CD4-positive, CD25-positive, alpha-beta regulatory T cell (primary cell): ENCODE results near the gene MICAL2. TPM values are rescaled to one million over a fixed set of nuclear protein-coding genes. Genes with fewer than 3 reads are reported as not detected.

Experiments
- ATAC-seq, 2 donors: fragments of 150-1000 bp; cut with Tn5 transposase; one replicate each; pipeline ENCODE4 v1.10.0; 2021; ENCODE audit warnings: low read depth in 2 of 2, moderate number of reproducible peaks in 2 of 2, moderate library complexity in 1 of 2
- DNase-seq, 3 donors: peaks; one replicate each; pipeline versions ENCODE4 v3.0.0 to v3.0.0-alpha.2; 2012 to 2022; ENCODE audit warnings: mixed read lengths in 1 of 3
- H3K27ac ChIP-seq: one replicate; pipeline ENCODE4 v1.7.0; 2013; ENCODE audit warnings: mild to moderate bottlenecking, low read length; ENCODE audit not compliant: insufficient read depth, poor library complexity, severe bottlenecking
- H3K27me3 ChIP-seq: one replicate; pipeline ENCODE4 v1.7.0; 2013; ENCODE audit warnings: low read length; ENCODE audit not compliant: control insufficient read depth, insufficient read depth
- H3K36me3 ChIP-seq: one replicate; pipeline ENCODE4 v1.7.0; 2013; ENCODE audit warnings: mild to moderate bottlenecking, low read length, moderate library complexity; ENCODE audit not compliant: control insufficient read depth, insufficient read depth
- H3K4me1 ChIP-seq: 2 replicates; pipeline ENCODE4 v1.7.0; 2013; ENCODE audit warnings: mild to moderate bottlenecking, low read length; ENCODE audit not compliant: insufficient read depth, control insufficient read depth, poor library complexity, severe bottlenecking
- H3K4me3 ChIP-seq: one replicate; pipeline ENCODE4 v1.7.0; 2013; ENCODE audit warnings: low read depth, mild to moderate bottlenecking, low read length, moderate library complexity
- H3K9me3 ChIP-seq, 2 experiments: 1 replicate in 1 of 2; 2 replicates in 1 of 2; pipeline ENCODE4 v1.7.0; 2013; ENCODE audit warnings: low read length in 2 of 2, mild to moderate bottlenecking in 1 of 2, moderate library complexity in 1 of 2; ENCODE audit not compliant: control insufficient read depth in 2 of 2
- H3K27ac Mint-ChIP-seq, 3 donors: one replicate each; pipeline ENCODE4 v1.8.0; 2020 to 2022; ENCODE audit warnings: mild to moderate bottlenecking in 3 of 3, mixed read lengths in 3 of 3, moderate library complexity in 2 of 3
- H3K27me3 Mint-ChIP-seq: one replicate; pipeline ENCODE4 v1.8.0; 2022; ENCODE audit warnings: mild to moderate bottlenecking, mixed read lengths
- H3K36me3 Mint-ChIP-seq: one replicate; pipeline ENCODE4 v1.8.0; 2020; ENCODE audit warnings: mixed read lengths
- H3K4me1 Mint-ChIP-seq, 4 donors: one replicate each; pipeline ENCODE4 v1.8.0; 2020 to 2022; ENCODE audit warnings: mixed read lengths in 4 of 4, mild to moderate bottlenecking in 1 of 4
- H3K4me3 Mint-ChIP-seq, 4 donors: one replicate each; pipeline ENCODE4 v1.8.0; 2020 to 2022; ENCODE audit warnings: mild to moderate bottlenecking in 4 of 4, mixed read lengths in 4 of 4, moderate library complexity in 3 of 4
- H3K9me3 Mint-ChIP-seq, 7 donors: one replicate each; pipeline ENCODE4 v1.8.0; 2020 to 2022; ENCODE audit warnings: mixed read lengths in 7 of 7, mild to moderate bottlenecking in 3 of 7, moderate library complexity in 2 of 7
- polyA plus RNA-seq, 4 donors: library from polyadenylated mRNA; unstranded; fragments of 300-500 nt; fragmentation: Illumina TruSeq; gene quantifications; one replicate each; pipeline ENCODE4 v1.2.3, GENCODE V29; 2021
- total RNA-seq: library from RNA; stranded (reverse); gene quantifications from one replicate; pipeline ENCODE4 v1.2.3, GENCODE V29; 2022

Gene MICAL2
- total and polyA plus RNA-seq, 5 donors from 2014 or later = 15.9 to 67.5 (median 24.4) TPM

- H3K36me3 Mint-ChIP-seq = no peaks in the 10 kb centered on the region
- Histone ChIP-seq H3K36me3 (no peaks in the 10 kb centered on the region), H3K4me3 (no peak overlapping the region), H3K27me3 (no peaks in the 10 kb centered on the region), H3K27ac (no peak overlapping the region), H3K4me1 (no peaks in the 10 kb centered on the region), H3K9me3 (no peaks in the 10 kb centered on the region)
- H3K4me3 Mint-ChIP-seq = no peak overlapping the region
- peaks cover 0 to 2% (median 0%) of the 10 kb centered on the region in 4 donors for H3K4me1 Mint-ChIP-seq
- no peak overlapping the region for H3K27ac Mint-ChIP-seq
- no peak for DNase-seq
- peaks cover 4% of the 10 kb centered on the region for H3K27me3 Mint-ChIP-seq
- H3K9me3 Mint-ChIP-seq = peaks cover 0 to 2% (median 0%) of the 10 kb centered on the region in 7 donors
- ATAC-seq = no peak
These were observed 13.2 kb upstream of the MICAL2 start for GRCh38 chr11:12097219-12097618.

DNA sequence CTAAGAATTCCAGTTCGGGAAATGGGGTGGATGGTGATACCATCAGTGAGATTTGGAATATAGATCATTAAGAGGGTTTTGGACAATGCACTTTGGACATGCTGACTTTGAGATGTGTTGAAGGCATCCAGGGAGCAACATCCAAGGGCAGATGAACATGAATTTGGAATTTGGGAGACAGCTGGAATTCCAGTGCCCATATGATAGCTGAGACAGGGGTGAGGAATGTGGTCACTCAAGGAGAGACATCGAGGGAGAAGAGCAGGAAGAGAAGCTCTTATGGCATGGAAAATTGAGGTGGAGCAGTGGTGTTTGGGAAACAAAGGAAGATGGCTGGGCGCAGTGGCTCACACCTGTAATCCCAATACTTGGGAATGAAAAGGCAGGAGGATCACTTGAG lies 11.8 kb upstream of the MICAL2 start:
- peaks cover 0 to 2% (median 0%) of the 10 kb centered on the region in 4 donors for H3K4me1 Mint-ChIP-seq
- Histone ChIP-seq H3K4me1 (no peaks in the 10 kb centered on the region), H3K36me3 (no peaks in the 10 kb centered on the region), H3K27ac (no peak overlapping the region), H3K4me3 (no peak overlapping the region), H3K9me3 (no peaks in the 10 kb centered on the region), H3K27me3 (peaks cover 2% of the 10 kb centered on the region)
- no peaks in the 10 kb centered on the region for H3K36me3 Mint-ChIP-seq
- H3K27ac Mint-ChIP-seq = peak overlapping the region in 1 of 3 donors; percentile 22
- no peak overlapping the region for H3K4me3 Mint-ChIP-seq
- no peak for ATAC-seq
- peaks cover 0 to 2% (median 0%) of the 10 kb centered on the region in 7 donors for H3K9me3 Mint-ChIP-seq
- DNase-seq = no peak
- H3K27me3 Mint-ChIP-seq = peaks cover 4% of the 10 kb centered on the region

GRCh38 chr11:12099132-12099873 lies 11.1 kb upstream of the MICAL2 start:
- Histone ChIP-seq H3K27ac (no peak overlapping the region), H3K4me3 (no peak overlapping the region), H3K9me3 (no peaks in the 10 kb centered on the region), H3K4me1 (no peaks in the 10 kb centered on the region), H3K36me3 (no peaks in the 10 kb centered on the region), H3K27me3 (peaks cover 2% of the 10 kb centered on the region)
- ATAC-seq (no peak), DNase-seq (no peak)
- H3K4me1 Mint-ChIP-seq = peaks cover 0 to 2% (median 0%) of the 10 kb centered on the region in 4 donors
- H3K36me3 Mint-ChIP-seq = no peaks in the 10 kb centered on the region
- no peak overlapping the region for H3K4me3 Mint-ChIP-seq
- peaks cover 4% of the 10 kb centered on the region for H3K27me3 Mint-ChIP-seq
- H3K27ac Mint-ChIP-seq = no peak overlapping the region
- no peaks in the 10 kb centered on the region for H3K9me3 Mint-ChIP-seq

DNA sequence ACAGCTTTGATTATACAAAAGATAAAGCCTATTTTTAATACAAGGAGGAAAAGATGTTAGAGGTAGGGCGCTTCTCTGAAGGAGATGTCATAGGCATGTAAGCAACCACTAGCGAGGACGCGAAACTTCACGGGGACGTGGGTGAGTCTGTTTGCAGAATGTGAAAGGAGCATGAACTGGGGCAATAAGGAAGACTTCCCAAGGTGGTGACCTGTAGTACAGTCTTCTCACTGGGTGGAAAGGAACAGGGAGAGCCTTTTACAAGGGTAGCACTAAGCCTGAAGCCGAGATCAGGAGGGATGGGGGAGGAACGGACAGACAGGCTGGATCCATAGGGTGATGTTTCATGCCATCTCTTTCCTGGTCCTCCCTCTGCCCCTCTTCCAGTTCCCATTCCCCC lies 10.0 kb upstream of the MICAL2 start:
- H3K27me3 Mint-ChIP-seq = peaks cover 4% of the 10 kb centered on the region
- ATAC-seq (no peak), DNase-seq (no peak)
- Histone ChIP-seq H3K36me3 (no peaks in the 10 kb centered on the region), H3K27me3 (peaks cover 2% of the 10 kb centered on the region), H3K27ac (no peak overlapping the region), H3K4me1 (no peaks in the 10 kb centered on the region), H3K4me3 (no peak overlapping the region), H3K9me3 (no peaks in the 10 kb centered on the region)
- H3K27ac Mint-ChIP-seq = peak overlapping the region in 1 of 3 donors; percentile 73
- H3K4me1 Mint-ChIP-seq = peaks cover 0 to 2% (median 0%) of the 10 kb centered on the region in 4 donors
- no peak overlapping the region for H3K4me3 Mint-ChIP-seq
- H3K36me3 Mint-ChIP-seq = no peaks in the 10 kb centered on the region
- no peaks in the 10 kb centered on the region for H3K9me3 Mint-ChIP-seq

DNA sequence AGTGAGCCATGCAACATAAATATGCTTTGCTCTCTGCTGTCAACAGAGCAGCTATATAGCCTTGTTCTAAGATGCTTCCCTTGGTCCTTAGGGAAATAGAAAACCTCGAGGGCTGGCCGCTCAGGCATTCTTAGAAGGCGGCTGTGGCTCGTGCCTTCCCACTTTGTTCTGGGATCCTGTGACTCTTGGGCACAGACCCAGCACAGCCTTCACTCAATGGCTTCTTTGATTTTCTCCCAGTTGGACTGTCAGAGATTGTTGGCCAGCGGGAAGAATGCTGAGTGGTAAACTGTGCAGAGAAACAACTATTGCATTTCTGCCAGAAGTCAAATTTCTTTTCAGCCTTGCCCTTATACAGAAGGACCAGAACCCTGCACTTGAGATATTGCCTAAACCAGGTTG lies 9.5 kb upstream of the MICAL2 start:
- H3K27ac Mint-ChIP-seq = peak overlapping the region in 1 of 3 donors; percentile 73
- peaks cover 0 to 2% (median 0%) of the 10 kb centered on the region in 4 donors for H3K4me1 Mint-ChIP-seq
- H3K36me3 Mint-ChIP-seq = no peaks in the 10 kb centered on the region

DNA sequence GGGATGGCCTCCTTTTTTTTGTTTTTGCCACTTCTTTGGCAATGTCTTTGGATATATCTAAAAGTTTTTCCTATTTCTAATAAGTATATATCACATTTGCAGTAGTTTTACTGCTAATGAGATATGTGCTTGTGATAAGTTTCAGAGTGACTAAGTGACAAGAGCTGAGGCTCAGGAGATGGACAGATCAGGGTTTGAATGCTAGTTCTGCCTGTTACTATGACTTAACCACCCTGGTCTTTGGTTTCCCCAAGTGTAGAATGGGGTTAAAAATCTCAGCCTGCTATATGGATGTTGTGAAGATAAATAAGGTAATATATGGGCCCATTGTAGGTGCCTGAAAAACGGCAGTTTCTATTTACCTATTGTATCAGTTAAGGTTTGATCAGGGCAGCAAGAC lies 9.1 kb upstream of the MICAL2 start:
- Mint-ChIP-seq H3K4me1 (peaks cover 0 to 2% (median 0%) of the 10 kb centered on the region in 4 donors), H3K27ac (peak overlapping the region in 1 of 3 donors; percentile 22), H3K9me3 (no peaks in the 10 kb centered on the region), H3K4me3 (no peak overlapping the region), H3K36me3 (no peaks in the 10 kb centered on the region), H3K27me3 (peaks cover 4% of the 10 kb centered on the region)
- Histone ChIP-seq H3K36me3 (no peaks in the 10 kb centered on the region), H3K4me1 (no peaks in the 10 kb centered on the region), H3K9me3 (no peaks in the 10 kb centered on the region), H3K4me3 (no peak overlapping the region), H3K27ac (no peak overlapping the region), H3K27me3 (peaks cover 2% of the 10 kb centered on the region)
- no peak for DNase-seq
- no peak for ATAC-seq

More for the DNA sequence above, 9.5 kb upstream of the MICAL2 start:
- no peak overlapping the region for H3K27ac ChIP-seq
- H3K27me3 ChIP-seq = peaks cover 2% of the 10 kb centered on the region
- H3K4me3 ChIP-seq = no peak overlapping the region
- H3K4me1 ChIP-seq = no peaks in the 10 kb centered on the region
- H3K36me3 ChIP-seq = no peaks in the 10 kb centered on the region
- no peaks in the 10 kb centered on the region for H3K9me3 ChIP-seq
- ATAC-seq (no peak), DNase-seq (no peak)
- no peak overlapping the region for H3K4me3 Mint-ChIP-seq
- peaks cover 4% of the 10 kb centered on the region for H3K27me3 Mint-ChIP-seq
- no peaks in the 10 kb centered on the region for H3K9me3 Mint-ChIP-seq

GRCh38 chr11:12102588-12103410 lies 7.6 kb upstream of the MICAL2 start:
- Mint-ChIP-seq H3K4me1 (peaks cover 0 to 2% (median 0%) of the 10 kb centered on the region in 4 donors), H3K27ac (no peak overlapping the region), H3K27me3 (peaks cover 4% of the 10 kb centered on the region), H3K9me3 (no peaks in the 10 kb centered on the region), H3K4me3 (no peak overlapping the region), H3K36me3 (no peaks in the 10 kb centered on the region)
- no peaks in the 10 kb centered on the region for H3K9me3 ChIP-seq
- no peak overlapping the region for H3K27ac ChIP-seq
- H3K27me3 ChIP-seq = peaks cover 2% of the 10 kb centered on the region
- no peaks in the 10 kb centered on the region for H3K4me1 ChIP-seq
- ATAC-seq (no peak), DNase-seq (no peak)
- H3K36me3 ChIP-seq = no peaks in the 10 kb centered on the region
- H3K4me3 ChIP-seq = no peak overlapping the region
